Neural cell (in vitro differentiated cells): ENCODE results near the gene VCP.

Experiments used
- CTCF ChIP-seq: fragments of 450-650 bp; IDR thresholded peaks from 2 replicates; pipeline ENCODE4 v1.5.1; 2014; ENCODE audit warnings: antibody characterized with exemption, mild to moderate bottlenecking, moderate library complexity; ENCODE audit not compliant: poor library complexity, severe bottlenecking
- POLR2AphosphoS5 ChIP-seq: IDR thresholded peaks from 2 replicates; pipeline ENCODE4 v1.6.1; 2012
- TAF1 ChIP-seq: IDR thresholded peaks from 2 replicates; pipeline ENCODE4 v1.6.1; 2012; ENCODE audit warnings: low read depth

- TF ChIP-seq TAF1 (no peak), POLR2AphosphoS5 (no peak), CTCF (no peak)
These were observed 45.8 kb downstream of the VCP start for GRCh38 chr9:35026671-35027070.
